ENCODE measurements around the gene LIMK2.
"Not testable (repeated sequence)": the region's sequence is repeated elsewhere in the genome, so short reads cannot be mapped to it uniquely, and the experiment has no call there.

Gene LIMK2

DNA sequence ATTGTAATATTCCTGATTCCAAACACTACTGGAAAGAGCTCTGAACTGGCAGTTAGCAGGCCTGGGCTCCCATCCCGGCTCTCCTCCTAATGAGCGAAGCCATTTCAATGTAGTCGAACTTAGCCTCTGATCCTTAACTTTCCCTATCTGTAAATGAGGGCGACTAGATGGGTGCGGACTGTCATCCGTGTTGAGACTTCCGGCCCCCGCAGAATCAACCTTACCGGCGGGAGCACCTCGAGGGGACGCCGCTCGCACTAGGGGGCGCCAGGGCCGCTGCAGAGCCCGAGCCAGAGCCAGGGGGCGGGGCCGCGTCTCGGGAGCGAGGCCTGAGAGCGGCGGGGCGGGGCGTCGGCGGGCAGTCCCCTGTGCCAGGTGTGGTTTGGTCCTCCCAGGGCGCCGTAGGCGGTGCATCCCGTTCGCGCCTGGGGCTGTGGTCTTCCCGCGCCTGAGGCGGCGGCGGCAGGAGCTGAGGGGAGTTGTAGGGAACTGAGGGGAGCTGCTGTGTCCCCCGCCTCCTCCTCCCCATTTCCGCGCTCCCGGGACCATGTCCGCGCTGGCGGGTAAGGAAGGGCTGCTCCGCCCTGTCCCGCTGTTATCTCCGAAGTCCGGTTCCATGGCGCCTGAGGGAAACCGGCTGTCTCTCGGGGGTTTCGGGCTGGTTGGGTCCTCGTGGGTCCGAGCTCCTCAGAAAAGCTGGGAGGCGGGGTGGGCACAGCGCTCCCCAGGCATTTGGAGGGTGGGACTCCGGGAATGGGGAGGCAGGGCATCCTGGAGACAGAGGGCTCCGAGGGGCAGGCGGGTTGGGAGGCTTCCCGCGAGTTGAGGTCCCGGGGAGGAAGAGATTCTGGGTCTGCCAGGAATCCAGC is at the start of gene LIMK2:
Gene LIMK2, plus strand, starts transcription at position 437 of the 869 bp plus-strand sequence. Its CDS starts 111 bp downstream, at position 548.
- peaks cover 3% of the 10 kb centered on the region for H3K36me3 ChIP-seq (ENCODE audit: control insufficient read depth, insufficient read depth, low read length, severe bottlenecking)
- H3K9ac ChIP-seq (ENCODE audit: low read length), result peak within 1 kb of the TSS; percentile 89
- peak; percentile 97 for DNase-seq (ENCODE audit: low read depth)
- peaks cover 24% of the 10 kb centered on the region for H3K4me1 ChIP-seq (ENCODE audit: control insufficient read depth, insufficient read depth, low read length)
- H3K4me3 ChIP-seq (ENCODE audit: low read length), result peak within 1 kb of the TSS; percentile 95
- H3K9me3 ChIP-seq (ENCODE audit: control insufficient read depth, low read length), result no peaks in the 10 kb centered on the region
- no peaks in the 10 kb centered on the region for H3K27me3 ChIP-seq (replicated peaks; ENCODE audit: control insufficient read depth, insufficient read depth, low read length)

DNA sequence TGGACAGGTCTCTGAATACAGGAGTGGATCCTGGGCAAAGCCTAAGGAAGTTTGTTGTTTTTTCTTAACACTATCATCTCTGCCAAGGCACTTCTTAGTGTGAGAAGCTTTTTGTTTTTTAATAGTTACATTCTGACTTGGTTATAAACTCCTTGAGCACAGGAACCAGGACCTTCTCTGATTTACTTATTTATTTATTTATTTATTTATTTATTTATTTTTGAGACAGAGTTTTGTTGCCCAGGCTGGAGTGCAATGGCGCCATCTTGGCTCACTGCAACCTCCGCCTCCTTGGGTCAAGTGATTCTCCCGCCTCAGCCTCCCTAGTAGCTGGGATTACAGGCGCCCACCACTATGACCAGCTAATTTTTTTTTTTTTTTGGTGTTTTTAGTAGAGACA is 41.1 kb upstream of the LIMK2 start:
- H3K9ac ChIP-seq (ENCODE audit: low read length), result no peak overlapping the region
- DNase-seq (ENCODE audit: low read depth), result no peak
- H3K4me1 ChIP-seq (ENCODE audit: control insufficient read depth, insufficient read depth, low read length), result peaks cover 71% of the 10 kb centered on the region
- H3K4me3 ChIP-seq (ENCODE audit: low read length), result no peak overlapping the region
- H3K27me3 ChIP-seq (replicated peaks; ENCODE audit: control insufficient read depth, insufficient read depth, low read length), result no peaks in the 10 kb centered on the region
- no peaks in the 10 kb centered on the region for H3K9me3 ChIP-seq (ENCODE audit: control insufficient read depth, low read length)
- peaks cover 6% of the 10 kb centered on the region for H3K36me3 ChIP-seq (ENCODE audit: control insufficient read depth, insufficient read depth, low read length, severe bottlenecking)

DNA sequence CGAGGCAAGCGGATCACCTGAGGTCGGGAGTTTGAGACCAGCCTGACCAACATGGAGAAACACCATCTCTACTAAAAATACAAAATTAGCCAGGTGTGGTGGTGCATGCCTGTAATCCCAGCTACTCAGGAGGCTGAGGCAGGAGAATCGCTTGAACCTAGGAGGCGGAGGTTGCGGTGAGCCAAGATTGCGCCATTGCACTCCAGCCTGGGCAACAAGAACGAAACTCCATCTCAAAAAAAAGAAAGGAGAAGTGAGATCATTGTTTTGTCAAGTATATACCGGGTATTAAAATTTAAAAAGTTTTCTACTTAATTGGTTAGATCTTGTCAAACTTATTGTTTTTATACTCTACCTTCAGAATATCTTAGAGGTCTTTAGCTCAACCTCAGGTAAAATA is 40.4 kb upstream of the LIMK2 start:
- not testable (repeated sequence) for H3K9me3 ChIP-seq (ENCODE audit: control insufficient read depth, low read length); DNase-seq (ENCODE audit: low read depth); H3K9ac ChIP-seq (ENCODE audit: low read length); H3K4me3 ChIP-seq (ENCODE audit: low read length); H3K27me3 ChIP-seq (replicated peaks; ENCODE audit: control insufficient read depth, insufficient read depth, low read length); H3K36me3 ChIP-seq (ENCODE audit: control insufficient read depth, insufficient read depth, low read length, severe bottlenecking)
- peaks cover 70% of the 10 kb centered on the region for H3K4me1 ChIP-seq (ENCODE audit: control insufficient read depth, insufficient read depth, low read length)

DNA sequence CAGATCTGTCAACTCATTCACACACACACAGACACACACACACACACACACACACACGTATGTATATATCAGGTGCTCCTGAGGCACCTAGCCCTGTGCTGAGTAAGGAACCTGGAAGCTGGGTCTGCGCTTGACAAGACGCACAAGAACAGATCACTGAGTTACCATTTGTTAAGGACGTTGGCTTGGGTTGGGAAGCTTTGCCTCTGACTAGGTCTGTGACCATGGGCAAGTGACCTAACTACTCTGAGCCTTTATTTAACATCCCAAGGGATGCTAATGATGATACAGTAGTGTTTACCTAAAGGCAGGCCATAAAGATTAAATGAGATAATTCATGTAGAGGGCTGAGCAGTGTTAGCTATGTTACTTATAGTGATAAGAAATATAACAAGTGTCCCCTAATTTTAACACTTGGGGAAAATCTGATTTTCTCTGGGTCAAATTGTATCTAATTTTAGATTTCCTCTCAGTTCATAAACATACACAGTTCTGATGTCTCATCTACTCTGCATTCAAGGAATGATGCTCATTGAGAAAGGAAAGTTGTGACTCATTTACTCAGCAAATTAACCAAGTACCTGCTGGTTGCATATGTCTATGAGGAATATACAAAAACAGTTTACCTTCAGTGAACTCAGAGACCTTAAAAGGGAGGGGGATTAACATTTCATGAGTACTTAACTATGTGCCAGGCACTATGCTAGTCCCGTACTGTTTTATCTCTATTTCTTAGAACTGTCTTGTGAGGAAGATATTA is 38.5 kb upstream of the LIMK2 start:
- Histone ChIP-seq H3K4me3 (ENCODE audit: low read length) (peak overlapping the region; percentile 58), H3K9me3 (ENCODE audit: control insufficient read depth, low read length) (no peaks in the 10 kb centered on the region), H3K27me3 (replicated peaks; ENCODE audit: control insufficient read depth, insufficient read depth, low read length) (no peaks in the 10 kb centered on the region), H3K4me1 (ENCODE audit: control insufficient read depth, insufficient read depth, low read length) (peaks cover 73% of the 10 kb centered on the region), H3K9ac (ENCODE audit: low read length) (peak overlapping the region; percentile 78), H3K36me3 (ENCODE audit: control insufficient read depth, insufficient read depth, low read length, severe bottlenecking) (peaks cover 6% of the 10 kb centered on the region)
- DNase-seq (ENCODE audit: low read depth), result peak; percentile 86

DNA sequence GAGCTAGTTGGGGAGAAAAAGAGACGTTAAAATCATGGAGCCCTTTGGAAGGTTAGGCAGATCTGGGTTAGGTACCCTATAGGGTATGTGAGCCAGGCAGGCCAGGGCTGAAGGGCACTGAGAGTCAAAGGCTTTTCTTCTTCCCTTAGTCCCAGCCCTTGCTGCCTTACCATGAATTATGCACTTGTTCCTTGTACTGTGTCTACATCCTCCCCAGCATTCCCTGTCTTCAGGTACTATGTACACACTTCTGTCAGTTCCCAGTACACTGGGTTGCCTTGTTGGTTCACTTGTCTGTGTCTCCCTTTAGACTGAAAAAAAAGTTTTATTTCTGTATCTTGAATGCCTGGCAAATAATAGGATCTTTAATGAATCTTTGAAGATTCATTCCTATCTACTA is 35.2 kb upstream of the LIMK2 start:
- Histone ChIP-seq H3K27me3 (replicated peaks; ENCODE audit: control insufficient read depth, insufficient read depth, low read length) (no peaks in the 10 kb centered on the region), H3K9ac (ENCODE audit: low read length) (peak overlapping the region; percentile 57), H3K4me1 (ENCODE audit: control insufficient read depth, insufficient read depth, low read length) (peaks cover 70% of the 10 kb centered on the region), H3K36me3 (ENCODE audit: control insufficient read depth, insufficient read depth, low read length, severe bottlenecking) (peaks cover 7% of the 10 kb centered on the region), H3K9me3 (ENCODE audit: control insufficient read depth, low read length) (no peaks in the 10 kb centered on the region), H3K4me3 (ENCODE audit: low read length) (no peak overlapping the region)
- no peak for DNase-seq (ENCODE audit: low read depth)

DNA sequence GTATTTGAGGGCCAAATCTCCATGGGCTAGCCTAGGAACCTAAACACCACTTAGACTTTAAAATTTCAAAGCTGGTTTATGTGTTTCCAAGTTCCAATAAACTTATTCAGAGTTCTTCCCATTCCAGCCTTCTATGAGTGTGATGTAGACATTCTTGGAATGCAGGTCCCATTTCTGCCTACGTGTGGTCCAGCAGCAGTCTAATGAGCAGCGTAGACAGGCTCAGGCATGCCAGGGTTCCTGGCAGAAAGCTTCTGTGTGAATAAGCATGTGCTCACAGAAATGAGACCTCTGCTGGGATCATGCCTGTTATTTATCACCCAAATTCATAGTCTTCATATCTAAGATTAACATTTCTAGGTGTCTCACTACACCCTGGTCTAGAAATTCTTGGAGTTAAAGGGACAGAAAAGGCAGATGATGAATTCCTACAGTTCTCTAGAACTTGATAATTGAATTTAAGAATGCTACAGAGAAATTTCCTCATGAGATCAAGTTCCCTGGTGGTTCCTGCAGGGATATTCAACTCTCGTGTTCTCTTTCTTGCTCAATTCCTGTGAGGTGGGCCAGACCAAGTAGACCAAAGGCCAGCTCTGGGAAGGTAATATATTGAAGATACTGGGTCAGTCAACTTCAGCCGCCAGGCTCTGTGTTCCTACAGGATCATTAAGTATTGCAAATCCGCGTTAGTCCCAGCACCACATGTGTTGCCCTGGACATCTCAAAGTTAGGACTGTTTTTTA is 34.5 kb upstream of the LIMK2 start:
- Histone ChIP-seq H3K27me3 (replicated peaks; ENCODE audit: control insufficient read depth, insufficient read depth, low read length) (no peaks in the 10 kb centered on the region), H3K36me3 (ENCODE audit: control insufficient read depth, insufficient read depth, low read length, severe bottlenecking) (peaks cover 12% of the 10 kb centered on the region), H3K9me3 (ENCODE audit: control insufficient read depth, low read length) (no peaks in the 10 kb centered on the region), H3K4me1 (ENCODE audit: control insufficient read depth, insufficient read depth, low read length) (peaks cover 66% of the 10 kb centered on the region), H3K9ac (ENCODE audit: low read length) (peak overlapping the region; percentile 57), H3K4me3 (ENCODE audit: low read length) (peak overlapping the region; percentile 39)
- peak; percentile 81 for DNase-seq (ENCODE audit: low read depth)

DNA sequence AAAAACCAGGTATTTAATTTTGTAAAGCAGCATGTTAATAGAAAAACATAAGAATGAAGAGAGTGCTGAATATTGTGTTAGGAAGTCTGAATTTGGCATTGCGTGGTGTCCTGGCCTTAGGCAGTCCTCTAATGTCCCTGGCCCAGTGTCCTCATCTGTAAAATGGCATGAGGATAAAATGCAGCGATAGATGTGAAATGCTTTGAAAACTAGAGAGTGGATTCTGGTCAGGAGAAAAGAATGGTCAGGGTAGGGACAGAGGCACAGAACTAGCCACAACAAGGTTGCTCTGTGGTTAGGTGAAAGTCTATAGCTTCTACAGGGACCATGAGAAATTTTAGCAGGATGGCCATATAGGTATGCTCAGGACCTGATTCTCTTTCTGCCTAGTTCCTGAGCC is 33.2 kb upstream of the LIMK2 start:
- H3K9me3 ChIP-seq (ENCODE audit: control insufficient read depth, low read length), result no peaks in the 10 kb centered on the region
- DNase-seq (ENCODE audit: low read depth), result no peak
- H3K4me1 ChIP-seq (ENCODE audit: control insufficient read depth, insufficient read depth, low read length), result peaks cover 53% of the 10 kb centered on the region

DNA sequence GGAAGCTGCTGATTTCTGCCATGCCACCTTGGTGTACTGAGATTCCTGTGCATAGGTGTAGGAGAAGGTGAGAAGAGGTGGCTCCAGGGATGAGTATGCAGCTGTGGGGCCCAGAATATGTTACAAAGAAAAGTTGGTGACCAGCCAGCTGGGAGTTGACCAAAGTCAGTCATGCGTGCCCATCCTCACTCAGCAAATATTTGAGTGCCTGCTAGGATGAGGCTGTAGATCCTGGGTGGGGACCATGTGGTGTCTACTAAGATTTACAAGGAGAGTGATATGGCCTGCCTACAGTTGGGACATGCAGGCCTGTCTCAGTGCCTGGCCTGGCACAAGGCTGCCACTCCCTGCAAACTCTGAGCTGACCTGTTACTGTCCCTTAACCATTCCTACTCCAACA is 32.8 kb upstream of the LIMK2 start:
- H3K36me3 ChIP-seq (ENCODE audit: control insufficient read depth, insufficient read depth, low read length, severe bottlenecking), result peaks cover 13% of the 10 kb centered on the region

More for the DNA sequence above, 33.2 kb upstream of the LIMK2 start:
- no peak overlapping the region for H3K4me3 ChIP-seq (ENCODE audit: low read length)
- no peaks in the 10 kb centered on the region for H3K27me3 ChIP-seq (replicated peaks; ENCODE audit: control insufficient read depth, insufficient read depth, low read length)
- no peak overlapping the region for H3K9ac ChIP-seq (ENCODE audit: low read length)
- peaks cover 13% of the 10 kb centered on the region for H3K36me3 ChIP-seq (ENCODE audit: control insufficient read depth, insufficient read depth, low read length, severe bottlenecking)

DNA sequence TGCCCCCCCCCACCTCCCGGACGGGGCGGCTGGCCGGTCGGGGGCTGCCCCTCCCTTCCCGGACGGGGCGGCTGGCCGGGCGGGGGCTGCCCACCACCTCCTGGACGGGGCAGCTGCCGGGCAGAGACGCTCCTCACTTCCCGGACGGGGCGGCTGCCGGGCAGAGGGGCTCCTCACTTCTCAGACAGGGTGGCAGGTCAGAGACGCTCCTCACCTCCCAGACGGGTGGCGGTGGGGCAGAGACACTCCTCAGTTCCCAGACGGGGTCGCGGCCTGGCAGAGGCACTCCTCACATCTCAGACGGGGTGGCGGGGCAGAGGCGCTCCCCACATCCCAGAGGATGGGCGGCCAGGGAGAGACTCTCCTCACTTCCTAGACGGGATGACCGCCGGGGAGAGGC is 28.1 kb upstream of the LIMK2 start:
- Histone ChIP-seq H3K4me1 (ENCODE audit: control insufficient read depth, insufficient read depth, low read length) (peaks cover 8% of the 10 kb centered on the region), H3K36me3 (ENCODE audit: control insufficient read depth, insufficient read depth, low read length, severe bottlenecking) (peaks cover 27% of the 10 kb centered on the region), H3K9ac (ENCODE audit: low read length) (no peak overlapping the region), H3K4me3 (ENCODE audit: low read length) (no peak overlapping the region), H3K9me3 (ENCODE audit: control insufficient read depth, low read length) (no peaks in the 10 kb centered on the region), H3K27me3 (replicated peaks; ENCODE audit: control insufficient read depth, insufficient read depth, low read length) (no peaks in the 10 kb centered on the region)
- DNase-seq (ENCODE audit: low read depth), result no peak

More for the DNA sequence above, 32.8 kb upstream of the LIMK2 start:
- Histone ChIP-seq H3K9me3 (ENCODE audit: control insufficient read depth, low read length) (no peaks in the 10 kb centered on the region), H3K27me3 (replicated peaks; ENCODE audit: control insufficient read depth, insufficient read depth, low read length) (no peaks in the 10 kb centered on the region), H3K9ac (ENCODE audit: low read length) (no peak overlapping the region), H3K4me1 (ENCODE audit: control insufficient read depth, insufficient read depth, low read length) (peaks cover 48% of the 10 kb centered on the region), H3K4me3 (ENCODE audit: low read length) (no peak overlapping the region)
- DNase-seq (ENCODE audit: low read depth), result peak; percentile 81

DNA sequence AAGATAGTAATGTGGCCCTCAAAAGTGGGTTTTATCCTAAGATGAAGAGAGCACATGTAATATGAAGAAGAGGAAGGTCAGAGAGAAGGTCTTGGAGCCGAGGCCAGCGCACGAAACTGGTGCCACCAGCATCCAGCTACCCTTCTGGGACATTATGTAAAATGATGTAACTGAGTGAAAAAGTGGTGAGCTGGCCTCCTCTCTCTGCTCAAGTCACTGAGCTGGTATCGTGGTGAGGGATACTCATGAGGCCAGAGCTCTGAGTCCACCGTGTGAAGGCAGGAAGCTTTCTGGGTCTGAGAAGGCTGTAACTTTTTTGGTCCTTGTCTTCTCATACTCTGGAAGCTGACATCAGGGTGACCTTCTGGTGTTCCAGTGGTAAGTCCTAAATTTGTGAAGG is 27.0 kb upstream of the LIMK2 start:
- peaks cover 30% of the 10 kb centered on the region for H3K36me3 ChIP-seq (ENCODE audit: control insufficient read depth, insufficient read depth, low read length, severe bottlenecking)
- no peak overlapping the region for H3K4me3 ChIP-seq (ENCODE audit: low read length)
- no peaks in the 10 kb centered on the region for H3K9me3 ChIP-seq (ENCODE audit: control insufficient read depth, low read length)
- H3K4me1 ChIP-seq (ENCODE audit: control insufficient read depth, insufficient read depth, low read length), result no peaks in the 10 kb centered on the region
- H3K9ac ChIP-seq (ENCODE audit: low read length), result peak overlapping the region; percentile 13
- no peak for DNase-seq (ENCODE audit: low read depth)
- no peaks in the 10 kb centered on the region for H3K27me3 ChIP-seq (replicated peaks; ENCODE audit: control insufficient read depth, insufficient read depth, low read length)

DNA sequence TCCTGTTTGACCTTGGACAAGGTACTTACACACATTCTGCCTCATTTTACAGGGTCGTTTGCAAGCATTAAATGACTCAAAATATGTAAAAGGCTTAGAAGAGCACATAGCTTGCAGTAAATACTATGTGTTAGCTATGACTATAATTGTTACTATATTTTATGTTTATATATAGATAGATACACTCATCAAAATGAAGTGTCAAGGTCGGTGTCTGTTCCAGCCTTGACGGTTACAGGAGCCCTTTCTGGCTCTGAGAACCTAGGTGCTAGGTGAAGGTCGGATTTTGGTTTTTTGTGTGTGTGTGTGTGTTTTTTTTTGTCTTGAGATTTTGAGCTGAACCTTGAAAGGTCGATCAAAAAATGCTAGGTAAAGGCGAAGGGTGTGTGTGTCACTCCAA is 24.5 kb upstream of the LIMK2 start:
- Histone ChIP-seq H3K27me3 (replicated peaks; ENCODE audit: control insufficient read depth, insufficient read depth, low read length) (no peaks in the 10 kb centered on the region), H3K4me3 (ENCODE audit: low read length) (no peak overlapping the region), H3K4me1 (ENCODE audit: control insufficient read depth, insufficient read depth, low read length) (peaks cover 9% of the 10 kb centered on the region), H3K36me3 (ENCODE audit: control insufficient read depth, insufficient read depth, low read length, severe bottlenecking) (peaks cover 41% of the 10 kb centered on the region), H3K9me3 (ENCODE audit: control insufficient read depth, low read length) (no peaks in the 10 kb centered on the region), H3K9ac (ENCODE audit: low read length) (no peak overlapping the region)
- DNase-seq (ENCODE audit: low read depth), result no peak
